Inflammatory macrophage treated with lipopolysaccharide for 4 hours (primary cell): ENCODE data around the gene PIEZO2.

ENCODE experiments used
- DNase-seq: peaks from one replicate; pipeline ENCODE4 v3.0.0-alpha.2; 2020

PIEZO2 gene

GRCh38 chr18:10771053-10771709, 378.2 kb downstream of the PIEZO2 start:
- peak; percentile 35 for DNase-seq

GRCh38 chr18:10770264-10770663, 379.1 kb downstream of the PIEZO2 start:
- DNase-seq = no peak

GRCh38 chr18:10768221-10768620, 381.1 kb downstream of the PIEZO2 start:
- no peak for DNase-seq

- no peak for DNase-seq
These were observed 381.7 kb downstream of the PIEZO2 start for GRCh38 chr18:10767658-10768057.

- DNase-seq = no peak
These were observed 388.4 kb downstream of the PIEZO2 start for GRCh38 chr18:10760986-10761385.

GRCh38 chr18:10759241-10759640, 390.1 kb downstream of the PIEZO2 start:
- DNase-seq = no peak

- no peak for DNase-seq
These were observed 391.4 kb downstream of the PIEZO2 start for GRCh38 chr18:10757946-10758345.

- no peak for DNase-seq
These were observed 392.0 kb downstream of the PIEZO2 start for GRCh38 chr18:10757349-10757748.

GRCh38 chr18:10755855-10756254, 393.5 kb downstream of the PIEZO2 start:
- DNase-seq = no peak

GRCh38 chr18:10754128-10754527, 395.2 kb downstream of the PIEZO2 start:
- DNase-seq = no peak

GRCh38 chr18:10752382-10752781, 397.0 kb downstream of the PIEZO2 start:
- DNase-seq = no peak

- DNase-seq = no peak
These were observed 397.7 kb downstream of the PIEZO2 start for GRCh38 chr18:10751653-10752052.

- DNase-seq = no peak
These were observed 399.0 kb downstream of the PIEZO2 start for GRCh38 chr18:10750191-10751035.

- no peak for DNase-seq
These were observed 400.7 kb downstream of the PIEZO2 start for GRCh38 chr18:10748641-10749040.

- no peak for DNase-seq
These were observed 403.4 kb downstream of the PIEZO2 start for GRCh38 chr18:10745971-10746370.

- DNase-seq = no peak
These were observed 404.1 kb downstream of the PIEZO2 start for GRCh38 chr18:10745219-10745618.

GRCh38 chr18:10743766-10744165, 405.6 kb downstream of the PIEZO2 start:
- peak; percentile 45 for DNase-seq

- DNase-seq = peak; percentile 21
These were observed 410.2 kb downstream of the PIEZO2 start for GRCh38 chr18:10739152-10739551.

- no peak for DNase-seq
These were observed 412.4 kb downstream of the PIEZO2 start for GRCh38 chr18:10736984-10737383.

GRCh38 chr18:10732990-10733389, 416.4 kb downstream of the PIEZO2 start:
- no peak for DNase-seq

GRCh38 chr18:10727477-10727876, 421.9 kb downstream of the PIEZO2 start:
- DNase-seq = no peak

GRCh38 chr18:10726198-10727068, 422.9 kb downstream of the PIEZO2 start:
- DNase-seq = no peak

- DNase-seq = no peak
These were observed 424.7 kb downstream of the PIEZO2 start for GRCh38 chr18:10724666-10725065.
